ENCODE results near the gene CEP112. TPM values are rescaled to one million over a fixed set of nuclear protein-coding genes. Genes with fewer than 3 reads are reported as not detected.

Gene CEP112
- total and polyA plus RNA-seq, 2 of the 4 experiments (the other 2 are of a cell fraction), result 2.5 to 5.6 TPM

DNA sequence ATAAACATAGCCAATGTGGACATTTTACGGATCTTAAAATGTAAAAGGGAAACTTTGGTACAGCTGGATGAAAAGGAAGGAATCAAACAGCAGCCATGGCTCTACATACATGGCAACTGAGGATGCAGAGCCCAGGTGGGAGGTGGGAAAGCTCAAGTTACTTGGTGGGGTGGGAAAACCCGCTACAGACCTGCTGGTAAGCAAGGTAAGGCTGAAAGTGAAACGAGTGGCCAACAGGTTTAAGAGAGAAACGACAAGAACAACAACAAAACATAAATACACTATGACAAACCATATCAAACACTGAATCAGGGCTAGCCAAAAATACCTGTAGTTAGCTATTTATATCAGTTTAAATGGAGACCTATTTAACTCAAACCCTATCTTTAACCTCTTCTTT, 185.3 kb downstream of the CEP112 start:
- no peak overlapping the region for H4K5ac ChIP-seq (ENCODE audit: low read depth, low read length)
- no peak overlapping the region for H2AFZ ChIP-seq (replicated peaks; ENCODE audit: low read length, poor library complexity)
- H3K18ac ChIP-seq (ENCODE audit: low read depth, low read length), result no peak overlapping the region
- no peak overlapping the region for H4K8ac ChIP-seq (ENCODE audit: low read depth in 2 of 2, low read length in 2 of 2)
- no TSS peak for BruUV-seq (replicated peaks)
- H2AK9ac ChIP-seq (replicated peaks; ENCODE audit: low read depth, low read length, poor library complexity), result no peak overlapping the region
- H3K27ac ChIP-seq (ENCODE audit: insufficient read depth, low read length), result no peak overlapping the region
- no peaks in the 10 kb centered on the region for H3K9me3 ChIP-seq (ENCODE audit: control insufficient read depth, insufficient read depth, low read length)
- H2BK5ac ChIP-seq (ENCODE audit: low read depth, low read length, poor library complexity, severe bottlenecking), result no peak overlapping the region
- H4K91ac ChIP-seq (ENCODE audit: insufficient read depth, low read depth, low read length), result no peak overlapping the region
- no peaks in the 10 kb centered on the region for H3K79me1 ChIP-seq (ENCODE audit: low read depth in 1 of 2, low read length in 2 of 2)
- H3K9ac ChIP-seq (ENCODE audit: low read depth, low read length), result no peak overlapping the region
- H3K14ac ChIP-seq (replicated peaks; ENCODE audit: low read depth, low read length), result no peak overlapping the region
- no peak for ATAC-seq (ENCODE audit: low read depth)
- H2BK15ac ChIP-seq (ENCODE audit: low read depth, low read length), result no peak overlapping the region
- no peak for TF ChIP-seq CHD1 (IDR thresholded peaks at IDR 0.05; ENCODE audit: low read depth, low read length)
- TF ChIP-seq, protein P1, sequence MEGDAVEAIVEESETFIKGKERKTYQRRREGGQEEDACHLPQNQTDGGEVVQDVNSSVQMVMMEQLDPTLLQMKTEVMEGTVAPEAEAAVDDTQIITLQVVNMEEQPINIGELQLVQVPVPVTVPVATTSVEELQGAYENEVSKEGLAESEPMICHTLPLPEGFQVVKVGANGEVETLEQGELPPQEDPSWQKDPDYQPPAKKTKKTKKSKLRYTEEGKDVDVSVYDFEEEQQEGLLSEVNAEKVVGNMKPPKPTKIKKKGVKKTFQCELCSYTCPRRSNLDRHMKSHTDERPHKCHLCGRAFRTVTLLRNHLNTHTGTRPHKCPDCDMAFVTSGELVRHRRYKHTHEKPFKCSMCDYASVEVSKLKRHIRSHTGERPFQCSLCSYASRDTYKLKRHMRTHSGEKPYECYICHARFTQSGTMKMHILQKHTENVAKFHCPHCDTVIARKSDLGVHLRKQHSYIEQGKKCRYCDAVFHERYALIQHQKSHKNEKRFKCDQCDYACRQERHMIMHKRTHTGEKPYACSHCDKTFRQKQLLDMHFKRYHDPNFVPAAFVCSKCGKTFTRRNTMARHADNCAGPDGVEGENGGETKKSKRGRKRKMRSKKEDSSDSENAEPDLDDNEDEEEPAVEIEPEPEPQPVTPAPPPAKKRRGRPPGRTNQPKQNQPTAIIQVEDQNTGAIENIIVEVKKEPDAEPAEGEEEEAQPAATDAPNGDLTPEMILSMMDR (conservative IDR thresholded peaks at IDR 0.05; ENCODE audit: low read depth, low read length), result no peak
- no peak for TF ChIP-seq NFE2L2 (IDR thresholded peaks at IDR 0.05; ENCODE audit: low read depth, low read length)
- TF ChIP-seq, protein P2, sequence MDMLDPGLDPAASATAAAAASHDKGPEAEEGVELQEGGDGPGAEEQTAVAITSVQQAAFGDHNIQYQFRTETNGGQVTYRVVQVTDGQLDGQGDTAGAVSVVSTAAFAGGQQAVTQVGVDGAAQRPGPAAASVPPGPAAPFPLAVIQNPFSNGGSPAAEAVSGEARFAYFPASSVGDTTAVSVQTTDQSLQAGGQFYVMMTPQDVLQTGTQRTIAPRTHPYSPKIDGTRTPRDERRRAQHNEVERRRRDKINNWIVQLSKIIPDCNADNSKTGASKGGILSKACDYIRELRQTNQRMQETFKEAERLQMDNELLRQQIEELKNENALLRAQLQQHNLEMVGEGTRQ (IDR thresholded peaks at IDR 0.05; ENCODE audit: low read depth, low read length), result no peak
- H3K36me3 ChIP-seq (ENCODE audit: control insufficient read depth, insufficient read depth, low read length), result no peaks in the 10 kb centered on the region
- intact Hi-C loops (cut with micrococcal nuclease), result no loop called here
- DNase-seq, result no peak
- no peak overlapping the region for H3K56ac ChIP-seq (ENCODE audit: extremely low read depth, insufficient read depth, low read length)
- H3K4me1 ChIP-seq (ENCODE audit: control insufficient read depth, insufficient read depth, low read length), result no peaks in the 10 kb centered on the region
- no peak overlapping the region for H2BK120ac ChIP-seq (ENCODE audit: low read depth, low read length)
- dilution Hi-C loops (cut with HindIII; ENCODE audit: low sequenced_read_pairs, unreplicated experiment), result no loop called here
- POLR2A ChIA-PET (ENCODE audit: unreplicated experiment), result no interaction called here
- H3K4me3 ChIP-seq (ENCODE audit: insufficient read depth, low read depth, low read length), result no peak overlapping the region
- no peaks in the 10 kb centered on the region for H3K27me3 ChIP-seq (ENCODE audit: control insufficient read depth, insufficient read depth, low read length)
- H3K4ac ChIP-seq (ENCODE audit: low read depth, low read length), result no peak overlapping the region
- WGBS, 2 experiments (ENCODE audit: extremely low coverage in 2 of 2, insufficient read length in 1 of 2), result 100% methylated on average over 1 of the region's 4 CpGs; no CpG with 5 or more reads in 1 of the 2 experiments
- CTCF ChIA-PET, result no interaction called here
- no peaks in the 10 kb centered on the region for H4K20me1 ChIP-seq (ENCODE audit: insufficient read depth, low read length)
- no peak overlapping the region for H2BK20ac ChIP-seq (ENCODE audit: low read depth, low read length)
- H3K9me1 ChIP-seq (ENCODE audit: insufficient read depth, low read length), result no peaks in the 10 kb centered on the region
- in situ Hi-C loops (cut with MboI; ENCODE audit: low sequenced_read_pairs), result no loop called here
- H3K23ac ChIP-seq (ENCODE audit: low read depth, low read length), result no peak overlapping the region
- no peak overlapping the region for H2AK5ac ChIP-seq (ENCODE audit: low read depth, low read length)
- no peak overlapping the region for H3K4me2 ChIP-seq (ENCODE audit: low read depth, low read length)

Data from IMR-90 (cell line).